GM12873 (cell line): ENCODE results near the gene SAMSN1.

Source experiments
- TF ChIP-seq, protein P1 (sequence below): IDR thresholded peaks from 2 replicates; pipeline ENCODE4 v1.5.1; 2012; ENCODE audit warnings: low read depth, mild to moderate bottlenecking, moderate library complexity, low read length, control low read depth; ENCODE audit not compliant: insufficient read depth; ENCODE audit errors: missing control alignments

The SAMSN1 gene

DNA sequence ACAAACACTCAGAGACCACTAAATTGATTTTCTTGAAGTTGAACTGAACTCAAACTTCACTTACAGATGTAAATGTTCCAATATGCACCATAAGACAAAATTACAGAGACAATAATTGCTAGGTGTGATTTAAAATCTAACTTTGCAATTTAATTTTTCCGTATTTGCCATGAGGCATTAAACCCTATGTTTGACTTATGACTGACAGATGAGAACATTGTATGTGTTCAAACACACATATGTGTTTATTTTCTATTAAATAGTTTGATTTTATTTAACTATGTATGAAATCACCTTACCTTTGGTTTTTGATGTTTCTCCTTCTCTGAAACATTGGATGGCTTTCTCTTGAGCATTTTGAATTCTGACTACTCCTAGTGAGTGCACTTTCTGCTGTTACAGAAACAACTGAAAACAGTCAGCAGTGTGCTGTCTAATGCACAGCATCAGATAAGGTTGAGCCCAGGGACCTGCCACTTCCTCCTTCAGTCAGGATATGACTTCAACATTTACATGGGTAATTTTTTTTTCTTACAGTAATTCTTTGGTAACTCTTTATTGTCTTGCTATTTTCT is at the start of gene SAMSN1:
Gene SAMSN1, minus strand, starts transcription at position 410 of the 575 bp plus-strand sequence. Its CDS starts 54 bp downstream, at position 356.
- TF ChIP-seq, protein P1, sequence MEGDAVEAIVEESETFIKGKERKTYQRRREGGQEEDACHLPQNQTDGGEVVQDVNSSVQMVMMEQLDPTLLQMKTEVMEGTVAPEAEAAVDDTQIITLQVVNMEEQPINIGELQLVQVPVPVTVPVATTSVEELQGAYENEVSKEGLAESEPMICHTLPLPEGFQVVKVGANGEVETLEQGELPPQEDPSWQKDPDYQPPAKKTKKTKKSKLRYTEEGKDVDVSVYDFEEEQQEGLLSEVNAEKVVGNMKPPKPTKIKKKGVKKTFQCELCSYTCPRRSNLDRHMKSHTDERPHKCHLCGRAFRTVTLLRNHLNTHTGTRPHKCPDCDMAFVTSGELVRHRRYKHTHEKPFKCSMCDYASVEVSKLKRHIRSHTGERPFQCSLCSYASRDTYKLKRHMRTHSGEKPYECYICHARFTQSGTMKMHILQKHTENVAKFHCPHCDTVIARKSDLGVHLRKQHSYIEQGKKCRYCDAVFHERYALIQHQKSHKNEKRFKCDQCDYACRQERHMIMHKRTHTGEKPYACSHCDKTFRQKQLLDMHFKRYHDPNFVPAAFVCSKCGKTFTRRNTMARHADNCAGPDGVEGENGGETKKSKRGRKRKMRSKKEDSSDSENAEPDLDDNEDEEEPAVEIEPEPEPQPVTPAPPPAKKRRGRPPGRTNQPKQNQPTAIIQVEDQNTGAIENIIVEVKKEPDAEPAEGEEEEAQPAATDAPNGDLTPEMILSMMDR = no peak

DNA sequence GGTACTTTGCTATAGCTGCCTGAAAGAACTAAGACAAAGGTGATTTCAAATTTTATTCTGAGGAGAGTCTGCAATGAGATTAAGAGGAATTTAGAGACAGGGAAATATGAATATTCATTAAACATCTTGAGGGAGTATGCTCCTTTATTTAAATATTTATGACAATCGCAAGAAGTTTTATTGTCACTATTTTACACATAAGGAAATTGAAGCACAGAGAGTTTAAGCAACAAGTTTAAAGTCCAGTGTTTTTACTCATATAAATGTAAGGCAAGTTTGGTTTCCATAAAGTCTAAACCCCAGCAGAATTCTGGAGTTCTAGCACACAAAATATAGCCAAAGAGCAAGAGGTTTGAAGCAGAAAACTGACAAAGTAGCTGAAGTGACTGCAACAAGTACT is 49.3 kb upstream of the SAMSN1 start:
- TF ChIP-seq, protein P1 = no peak

DNA sequence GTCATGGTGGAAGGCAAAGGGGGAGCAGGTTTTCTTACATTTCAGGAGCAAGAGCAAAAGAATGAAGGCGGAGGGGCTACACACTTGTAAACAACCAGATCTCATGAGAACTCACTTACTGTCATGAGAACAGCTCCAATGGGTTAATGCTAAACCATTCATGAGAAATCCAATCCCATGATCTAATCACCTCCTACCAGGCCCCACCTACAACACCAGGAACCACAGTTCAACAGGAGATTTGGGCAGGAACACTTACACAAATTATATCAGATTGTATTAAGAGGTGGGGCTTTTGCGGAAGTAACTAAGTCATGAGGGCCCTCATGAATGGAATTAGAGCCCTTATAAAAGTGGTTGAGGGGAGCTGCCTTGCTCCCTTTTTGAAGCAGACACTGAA is 48.9 kb upstream of the SAMSN1 start:
- TF ChIP-seq, protein P1 = no peak

DNA sequence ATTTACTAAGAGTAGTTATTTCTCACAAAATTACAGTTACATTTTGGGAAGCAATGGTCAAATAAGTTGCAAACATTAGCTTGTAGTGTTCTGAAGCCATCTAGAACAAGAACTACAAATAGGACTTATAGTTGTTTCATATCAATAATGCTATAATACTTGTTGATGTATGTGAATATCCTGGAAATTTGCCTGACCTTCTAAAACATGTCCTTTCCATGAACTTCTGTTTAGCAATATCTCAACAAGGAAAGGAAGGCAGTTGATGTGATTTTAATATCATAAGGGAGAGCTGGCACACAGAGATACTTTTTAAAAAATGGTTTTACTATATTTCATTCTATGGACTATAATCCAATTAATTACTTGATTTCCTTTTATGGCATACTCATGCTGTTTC is 47.1 kb upstream of the SAMSN1 start:
- TF ChIP-seq, protein P1 = no peak

DNA sequence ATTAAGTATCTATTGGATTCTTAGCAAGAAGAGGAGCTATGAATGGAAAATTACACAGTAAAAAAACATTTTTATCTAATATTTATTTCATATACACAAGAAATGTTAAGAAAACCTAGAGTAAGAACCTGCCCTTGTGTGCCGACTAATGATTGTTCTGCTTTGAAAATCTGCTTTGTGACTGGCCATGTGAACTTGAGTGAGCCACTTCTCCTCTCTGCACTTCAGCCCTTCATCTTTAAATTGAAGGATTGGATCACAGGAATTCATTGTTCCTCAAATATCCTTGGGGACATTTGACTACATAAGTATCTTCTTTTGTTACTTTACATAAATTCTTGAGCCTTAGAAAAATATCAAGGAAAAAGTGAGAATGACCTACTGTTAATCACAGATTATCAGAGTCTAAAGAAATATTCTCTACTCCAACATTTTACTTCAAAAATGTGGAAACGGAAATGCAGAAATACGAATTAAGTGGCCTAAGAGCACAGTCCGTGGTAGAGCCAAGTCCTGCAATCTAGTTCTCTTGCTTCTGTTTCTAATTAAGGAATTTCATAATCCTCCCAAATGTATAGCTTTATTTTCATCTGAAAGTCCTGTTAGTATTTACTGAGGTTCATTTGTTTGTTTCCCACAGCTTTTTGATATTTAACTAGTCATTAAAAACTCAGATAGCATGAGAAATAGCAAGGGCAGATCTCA is 46.3 kb upstream of the SAMSN1 start:
- TF ChIP-seq, protein P1 = no peak

DNA sequence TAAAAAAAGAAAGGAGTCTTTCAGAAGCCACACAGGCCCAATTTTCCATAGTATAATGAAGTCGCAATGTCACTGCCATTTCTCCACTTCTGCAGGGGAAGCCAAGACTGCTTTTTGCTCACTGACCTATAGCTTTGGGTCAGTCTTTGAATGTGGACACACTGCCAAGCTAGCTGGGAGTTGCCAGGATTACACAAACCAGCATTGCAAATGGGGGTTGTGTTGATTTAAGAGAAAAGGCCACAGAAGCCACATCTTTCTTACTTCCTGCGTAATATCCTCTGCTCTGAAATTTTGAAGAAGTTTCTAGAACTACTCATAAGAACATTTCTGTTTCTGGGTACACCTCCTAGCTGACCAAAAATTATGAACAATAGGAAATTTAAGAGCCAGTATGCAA is 45.8 kb upstream of the SAMSN1 start:
- TF ChIP-seq, protein P1 = no peak

DNA sequence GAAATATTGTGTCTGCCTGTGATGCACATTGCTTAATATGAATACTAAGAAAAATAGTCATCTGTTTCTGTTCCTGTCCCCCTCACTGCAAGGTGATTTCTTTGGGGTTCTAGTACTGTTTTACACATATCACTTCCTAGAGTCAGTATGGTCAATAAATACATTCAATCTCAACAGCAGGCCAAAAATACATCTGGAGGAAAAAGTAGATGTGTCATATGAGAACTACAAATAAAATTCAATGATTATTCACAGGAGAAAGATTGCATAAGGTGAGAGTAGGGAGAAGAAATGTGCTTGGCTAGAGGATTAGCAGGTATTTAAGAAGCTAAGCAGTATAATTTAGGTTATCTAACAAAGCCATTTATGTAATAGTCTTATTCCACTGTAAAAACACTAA is 45.3 kb upstream of the SAMSN1 start:
- TF ChIP-seq, protein P1 = no peak
